ENCODE results near the gene TRIM66. TPM values are rescaled to one million over a fixed set of nuclear protein-coding genes. Genes with fewer than 3 reads are reported as not detected.

Gene TRIM66
- total and polyA plus RNA-seq, 5 donors from 2014 or later: 0.33 to 16.0 (median 0.66) TPM

- no peak overlapping the region for H3K27ac ChIP-seq (ENCODE audit: insufficient read depth, low read length, poor library complexity, severe bottlenecking)
- peaks cover 0 to 7% of the 10 kb centered on the region in 2 experiments for H3K9me3 ChIP-seq (ENCODE audit: control insufficient read depth in 2 of 2, low read length in 2 of 2)
- H3K4me3 ChIP-seq (ENCODE audit: low read depth, low read length): no peak overlapping the region
- H3K36me3 ChIP-seq (ENCODE audit: control insufficient read depth, insufficient read depth, low read length): no peaks in the 10 kb centered on the region
- peaks cover 9% of the 10 kb centered on the region for H3K27me3 ChIP-seq (ENCODE audit: control insufficient read depth, insufficient read depth, low read length)
- Mint-ChIP-seq H3K4me1 (no peaks in the 10 kb centered on the region), H3K9me3 (peaks cover 0 to 5% (median 0%) of the 10 kb centered on the region in 7 donors), H3K36me3 (no peaks in the 10 kb centered on the region), H3K4me3 (no peak overlapping the region), H3K27me3 (peaks cover 32% of the 10 kb centered on the region), H3K27ac (peak overlapping the region in 1 of 3 donors; percentile 39)
- no peaks in the 10 kb centered on the region for H3K4me1 ChIP-seq (ENCODE audit: control insufficient read depth, insufficient read depth, low read length, poor library complexity, severe bottlenecking)
- no peak for DNase-seq
- ATAC-seq (ENCODE audit: low read depth in 2 of 2): no peak
Observed at GRCh38 chr11:8586184-8586583, 96.3 kb downstream of the TRIM66 start.

GRCh38 chr11:8584511-8584910, 98.0 kb downstream of the TRIM66 start:
- H3K9me3 ChIP-seq (ENCODE audit: control insufficient read depth in 2 of 2, low read length in 2 of 2): peaks cover 0 to 7% of the 10 kb centered on the region in 2 experiments
- H3K27ac ChIP-seq (ENCODE audit: insufficient read depth, low read length, poor library complexity, severe bottlenecking): no peak overlapping the region
- ATAC-seq (ENCODE audit: low read depth in 2 of 2) (no peak), DNase-seq (no peak)
- Mint-ChIP-seq H3K9me3 (peaks cover 0 to 10% (median 0%) of the 10 kb centered on the region in 7 donors), H3K4me3 (no peak overlapping the region), H3K4me1 (no peaks in the 10 kb centered on the region), H3K36me3 (no peaks in the 10 kb centered on the region), H3K27ac (no peak overlapping the region), H3K27me3 (peaks cover 27% of the 10 kb centered on the region)
- H3K4me3 ChIP-seq (ENCODE audit: low read depth, low read length): no peak overlapping the region
- peaks cover 7% of the 10 kb centered on the region for H3K27me3 ChIP-seq (ENCODE audit: control insufficient read depth, insufficient read depth, low read length)
- no peaks in the 10 kb centered on the region for H3K4me1 ChIP-seq (ENCODE audit: control insufficient read depth, insufficient read depth, low read length, poor library complexity, severe bottlenecking)
- H3K36me3 ChIP-seq (ENCODE audit: control insufficient read depth, insufficient read depth, low read length): no peaks in the 10 kb centered on the region

DNA sequence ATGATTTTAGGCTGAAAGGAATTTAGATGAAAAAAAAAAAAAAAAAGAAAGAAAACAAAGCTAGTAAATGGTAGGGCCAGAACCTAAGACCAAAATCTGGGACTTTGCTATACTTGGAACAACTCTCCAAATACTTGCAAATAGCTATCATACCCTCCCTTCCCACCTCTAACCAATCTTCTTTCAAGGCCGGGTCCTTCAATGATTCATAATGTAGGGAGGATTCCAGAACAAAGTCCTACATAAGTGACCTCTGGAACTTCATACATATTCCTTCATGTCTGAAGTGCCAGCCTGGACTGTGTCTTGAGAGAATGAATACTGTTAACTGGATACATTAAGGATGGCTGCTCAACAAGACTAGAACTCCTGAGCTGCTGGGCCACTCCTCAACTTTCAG, 98.4 kb downstream of the TRIM66 start:
- no peak for ATAC-seq (ENCODE audit: low read depth in 2 of 2)
- Histone ChIP-seq H3K27ac (ENCODE audit: insufficient read depth, low read length, poor library complexity, severe bottlenecking) (no peak overlapping the region), H3K36me3 (ENCODE audit: control insufficient read depth, insufficient read depth, low read length) (no peaks in the 10 kb centered on the region), H3K9me3 (ENCODE audit: control insufficient read depth in 2 of 2, low read length in 2 of 2) (peaks cover 0 to 7% of the 10 kb centered on the region in 2 experiments), H3K4me1 (ENCODE audit: control insufficient read depth, insufficient read depth, low read length, poor library complexity, severe bottlenecking) (no peaks in the 10 kb centered on the region), H3K4me3 (ENCODE audit: low read depth, low read length) (no peak overlapping the region), H3K27me3 (ENCODE audit: control insufficient read depth, insufficient read depth, low read length) (peaks cover 7% of the 10 kb centered on the region)
- H3K27me3 Mint-ChIP-seq: peaks cover 23% of the 10 kb centered on the region
- no peak overlapping the region for H3K27ac Mint-ChIP-seq
- no peaks in the 10 kb centered on the region for H3K4me1 Mint-ChIP-seq
- H3K4me3 Mint-ChIP-seq: no peak overlapping the region
- no peak for DNase-seq
- no peaks in the 10 kb centered on the region for H3K36me3 Mint-ChIP-seq
- H3K9me3 Mint-ChIP-seq: peaks cover 0 to 10% (median 0%) of the 10 kb centered on the region in 7 donors

GRCh38 chr11:8581300-8581699, 101.2 kb downstream of the TRIM66 start:
- H3K27ac ChIP-seq (ENCODE audit: insufficient read depth, low read length, poor library complexity, severe bottlenecking): no peak overlapping the region
- H3K36me3 ChIP-seq (ENCODE audit: control insufficient read depth, insufficient read depth, low read length): no peaks in the 10 kb centered on the region
- no peak overlapping the region for H3K4me3 ChIP-seq (ENCODE audit: low read depth, low read length)
- no peaks in the 10 kb centered on the region for H3K4me1 Mint-ChIP-seq
- H3K4me1 ChIP-seq (ENCODE audit: control insufficient read depth, insufficient read depth, low read length, poor library complexity, severe bottlenecking): no peaks in the 10 kb centered on the region
- no peak overlapping the region for H3K4me3 Mint-ChIP-seq
- peaks cover 0 to 11% (median 3%) of the 10 kb centered on the region in 7 donors for H3K9me3 Mint-ChIP-seq
- ATAC-seq (ENCODE audit: low read depth in 2 of 2) (no peak), DNase-seq (no peak)
- H3K9me3 ChIP-seq (ENCODE audit: control insufficient read depth in 2 of 2, low read length in 2 of 2): peaks cover 0 to 3% of the 10 kb centered on the region in 2 experiments
- no peak overlapping the region for H3K27ac Mint-ChIP-seq
- peaks cover 5% of the 10 kb centered on the region for H3K27me3 ChIP-seq (ENCODE audit: control insufficient read depth, insufficient read depth, low read length)
- no peaks in the 10 kb centered on the region for H3K36me3 Mint-ChIP-seq
- H3K27me3 Mint-ChIP-seq: peaks cover 21% of the 10 kb centered on the region

- H3K9me3 Mint-ChIP-seq: peaks cover 0 to 11% (median 3%) of the 10 kb centered on the region in 7 donors
- Histone ChIP-seq H3K4me3 (ENCODE audit: low read depth, low read length) (no peak overlapping the region), H3K27ac (ENCODE audit: insufficient read depth, low read length, poor library complexity, severe bottlenecking) (no peak overlapping the region), H3K9me3 (ENCODE audit: control insufficient read depth in 2 of 2, low read length in 2 of 2) (peaks cover 0 to 3% of the 10 kb centered on the region in 2 experiments), H3K27me3 (ENCODE audit: control insufficient read depth, insufficient read depth, low read length) (peaks cover 5% of the 10 kb centered on the region), H3K4me1 (ENCODE audit: control insufficient read depth, insufficient read depth, low read length, poor library complexity, severe bottlenecking) (no peaks in the 10 kb centered on the region), H3K36me3 (ENCODE audit: control insufficient read depth, insufficient read depth, low read length) (no peaks in the 10 kb centered on the region)
- no peaks in the 10 kb centered on the region for H3K36me3 Mint-ChIP-seq
- DNase-seq: no peak
- no peak overlapping the region for H3K27ac Mint-ChIP-seq
- H3K4me1 Mint-ChIP-seq: no peaks in the 10 kb centered on the region
- peaks cover 13% of the 10 kb centered on the region for H3K27me3 Mint-ChIP-seq
- ATAC-seq (ENCODE audit: low read depth in 2 of 2): no peak
- H3K4me3 Mint-ChIP-seq: no peak overlapping the region
Observed at GRCh38 chr11:8577791-8578581, 104.5 kb downstream of the TRIM66 start.

GRCh38 chr11:8574798-8575197, 107.7 kb downstream of the TRIM66 start:
- Mint-ChIP-seq H3K4me1 (no peaks in the 10 kb centered on the region), H3K27ac (no peak overlapping the region), H3K36me3 (no peaks in the 10 kb centered on the region), H3K9me3 (peaks cover 0 to 7% (median 1%) of the 10 kb centered on the region in 7 donors), H3K4me3 (no peak overlapping the region), H3K27me3 (peaks cover 5% of the 10 kb centered on the region)
- Histone ChIP-seq H3K4me1 (ENCODE audit: control insufficient read depth, insufficient read depth, low read length, poor library complexity, severe bottlenecking) (no peaks in the 10 kb centered on the region), H3K4me3 (ENCODE audit: low read depth, low read length) (no peak overlapping the region), H3K9me3 (ENCODE audit: control insufficient read depth in 2 of 2, low read length in 2 of 2) (peaks cover 0 to 3% of the 10 kb centered on the region in 2 experiments), H3K27me3 (ENCODE audit: control insufficient read depth, insufficient read depth, low read length) (peaks cover 5% of the 10 kb centered on the region), H3K36me3 (ENCODE audit: control insufficient read depth, insufficient read depth, low read length) (no peaks in the 10 kb centered on the region), H3K27ac (ENCODE audit: insufficient read depth, low read length, poor library complexity, severe bottlenecking) (no peak overlapping the region)
- DNase-seq: no peak
- no peak for ATAC-seq (ENCODE audit: low read depth in 2 of 2)

DNA sequence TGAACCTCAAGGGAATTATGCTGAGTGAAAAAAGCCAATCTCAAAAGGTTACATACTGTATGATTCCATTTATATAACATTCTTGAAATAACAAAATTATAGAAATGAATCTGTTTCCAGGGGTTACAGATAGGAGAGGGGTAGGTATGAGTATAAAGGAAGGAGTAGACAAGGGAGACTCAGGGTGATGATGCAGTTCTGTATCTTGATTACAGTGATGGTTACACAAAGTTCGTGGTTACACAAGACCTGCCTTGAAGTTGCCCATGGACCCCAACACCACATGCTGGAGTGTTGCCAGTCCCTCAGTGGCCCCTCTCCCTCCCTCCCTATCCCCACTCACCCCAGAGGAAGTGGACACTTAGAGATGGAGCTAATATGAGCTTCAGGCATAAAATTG, 108.7 kb downstream of the TRIM66 start:
- ATAC-seq (ENCODE audit: low read depth in 2 of 2) (no peak), DNase-seq (no peak)
- Histone ChIP-seq H3K27ac (ENCODE audit: insufficient read depth, low read length, poor library complexity, severe bottlenecking) (no peak overlapping the region), H3K36me3 (ENCODE audit: control insufficient read depth, insufficient read depth, low read length) (no peaks in the 10 kb centered on the region), H3K9me3 (ENCODE audit: control insufficient read depth in 2 of 2, low read length in 2 of 2) (peaks cover 0 to 3% of the 10 kb centered on the region in 2 experiments), H3K4me1 (ENCODE audit: control insufficient read depth, insufficient read depth, low read length, poor library complexity, severe bottlenecking) (no peaks in the 10 kb centered on the region), H3K27me3 (ENCODE audit: control insufficient read depth, insufficient read depth, low read length) (peaks cover 4% of the 10 kb centered on the region), H3K4me3 (ENCODE audit: low read depth, low read length) (no peak overlapping the region)
- Mint-ChIP-seq H3K27me3 (peaks cover 5% of the 10 kb centered on the region), H3K27ac (no peak overlapping the region), H3K4me3 (no peak overlapping the region), H3K36me3 (no peaks in the 10 kb centered on the region), H3K9me3 (peaks cover 0 to 5% (median 0%) of the 10 kb centered on the region in 7 donors), H3K4me1 (no peaks in the 10 kb centered on the region)

Data from CD4-positive, CD25-positive, alpha-beta regulatory T cell (primary cell).